GM21526 (cell line): ENCODE data around the gene ORC3.

Source experiments
- ATAC-seq: cut with Tn5 transposase; IDR thresholded peaks from one replicate; pipeline ENCODE4 v1.9.1; 2021; ENCODE audit warnings: moderate library complexity; ENCODE audit not compliant: unreplicated experiment, low FRiP score

ORC3 gene

GRCh38 chr6:87589693-87590416 is at the start of gene ORC3, which contains the start of gene RARS2:
Gene ORC3, plus strand, starts transcription at chr6:87590135. Its CDS starts 34 bp downstream, at chr6:87590169.
Gene RARS2, minus strand, starts transcription at chr6:87589987. Its CDS starts 30 bp downstream, at chr6:87589957.
- ATAC-seq: peak; percentile 99

- ATAC-seq: no peak
Observed at GRCh38 chr6:87540539-87540938, 49.4 kb upstream of the ORC3 start.

- ATAC-seq: no peak
Observed at GRCh38 chr6:87541041-87541440, 48.9 kb upstream of the ORC3 start.

- ATAC-seq: no peak
Observed at GRCh38 chr6:87541744-87542143, 48.2 kb upstream of the ORC3 start.

GRCh38 chr6:87543696-87544473 is 46.0 kb upstream of the ORC3 start:
- no peak for ATAC-seq

GRCh38 chr6:87544474-87544735 is 45.5 kb upstream of the ORC3 start:
- ATAC-seq: no peak

- ATAC-seq: no peak
Observed at GRCh38 chr6:87551799-87552198, 38.1 kb upstream of the ORC3 start.

GRCh38 chr6:87553159-87553765 is 36.7 kb upstream of the ORC3 start:
- no peak for ATAC-seq

GRCh38 chr6:87555506-87555905 is 34.4 kb upstream of the ORC3 start:
- ATAC-seq: no peak

- no peak for ATAC-seq
Observed at GRCh38 chr6:87558446-87558845, 31.5 kb upstream of the ORC3 start.

- no peak for ATAC-seq
Observed at GRCh38 chr6:87561017-87561416, 28.9 kb upstream of the ORC3 start.

GRCh38 chr6:87572021-87572420 is 17.9 kb upstream of the ORC3 start:
- no peak for ATAC-seq

GRCh38 chr6:87572883-87573282 is 17.1 kb upstream of the ORC3 start:
- no peak for ATAC-seq

- ATAC-seq: no peak
Observed at GRCh38 chr6:87573307-87574024, 16.5 kb upstream of the ORC3 start.

- ATAC-seq: no peak
Observed at GRCh38 chr6:87574237-87574804, 15.6 kb upstream of the ORC3 start.

GRCh38 chr6:87575423-87575822 is 14.5 kb upstream of the ORC3 start:
- no peak for ATAC-seq

- no peak for ATAC-seq
Observed at GRCh38 chr6:87583822-87584221, 6.1 kb upstream of the ORC3 start.

GRCh38 chr6:87586371-87587077 is 3.4 kb upstream of the ORC3 start:
- ATAC-seq: no peak

- no peak for ATAC-seq
Observed at GRCh38 chr6:87588756-87589407, 1.1 kb upstream of the ORC3 start.
